Measurements from ENCODE around the gene ELFN1.
"Not testable (repeated sequence)": the region's sequence is repeated elsewhere in the genome, so short reads cannot be mapped to it uniquely, and the experiment has no call there.

ELFN1 gene

GRCh38 chr7:1708596-1709251 is 38.6 kb downstream of the ELFN1 start:
- no peak for DNase-seq (ENCODE audit: low read depth in 2 of 2)

- no peak for DNase-seq (ENCODE audit: low read depth in 2 of 2)
These were observed 39.2 kb downstream of the ELFN1 start for GRCh38 chr7:1709281-1709680.

DNA sequence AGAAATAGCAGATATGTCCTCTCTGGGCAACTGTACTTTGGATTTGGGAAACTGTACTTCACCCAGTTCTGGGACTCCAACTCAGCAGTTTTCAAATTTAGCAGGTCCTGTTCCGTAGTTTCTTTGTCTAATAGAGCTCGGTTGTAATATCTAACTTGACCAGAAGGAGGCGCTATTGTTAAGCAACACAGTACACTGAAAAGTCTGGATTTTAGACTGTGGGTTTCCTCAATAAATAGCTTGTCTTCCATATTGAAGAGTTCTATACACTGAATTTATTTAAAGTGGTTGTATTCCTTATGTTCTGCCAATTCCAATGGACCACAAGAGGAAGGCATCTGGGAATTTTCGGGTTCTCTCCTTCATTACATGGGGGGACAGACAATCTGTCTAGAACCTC is 39.8 kb downstream of the ELFN1 start:
- no peak for DNase-seq (ENCODE audit: low read depth in 2 of 2)

DNA sequence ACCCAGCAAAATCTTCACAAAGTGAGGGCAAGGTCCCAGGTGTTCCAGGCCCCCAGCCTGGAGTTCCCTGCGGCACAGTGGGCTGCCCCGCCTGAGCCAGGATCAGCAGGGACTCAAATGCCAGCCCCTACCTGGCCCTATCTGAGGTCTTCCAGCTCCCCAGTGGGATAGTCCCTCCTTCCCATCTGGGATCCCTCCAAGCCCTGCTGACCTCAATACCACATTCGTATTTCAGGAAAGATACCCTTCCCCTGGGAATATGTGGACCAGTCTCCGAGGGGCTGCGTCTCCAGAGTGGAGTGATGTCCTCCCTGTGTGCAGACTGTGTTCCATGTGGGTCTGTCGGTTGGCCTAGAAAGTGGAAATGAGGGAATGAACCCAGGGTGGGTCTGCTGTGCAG is 40.9 kb downstream of the ELFN1 start:
- no peak for DNase-seq (ENCODE audit: low read depth in 2 of 2)

- DNase-seq (ENCODE audit: low read depth in 2 of 2) = no peak
These were observed 42.9 kb downstream of the ELFN1 start for GRCh38 chr7:1712907-1713501.

DNA sequence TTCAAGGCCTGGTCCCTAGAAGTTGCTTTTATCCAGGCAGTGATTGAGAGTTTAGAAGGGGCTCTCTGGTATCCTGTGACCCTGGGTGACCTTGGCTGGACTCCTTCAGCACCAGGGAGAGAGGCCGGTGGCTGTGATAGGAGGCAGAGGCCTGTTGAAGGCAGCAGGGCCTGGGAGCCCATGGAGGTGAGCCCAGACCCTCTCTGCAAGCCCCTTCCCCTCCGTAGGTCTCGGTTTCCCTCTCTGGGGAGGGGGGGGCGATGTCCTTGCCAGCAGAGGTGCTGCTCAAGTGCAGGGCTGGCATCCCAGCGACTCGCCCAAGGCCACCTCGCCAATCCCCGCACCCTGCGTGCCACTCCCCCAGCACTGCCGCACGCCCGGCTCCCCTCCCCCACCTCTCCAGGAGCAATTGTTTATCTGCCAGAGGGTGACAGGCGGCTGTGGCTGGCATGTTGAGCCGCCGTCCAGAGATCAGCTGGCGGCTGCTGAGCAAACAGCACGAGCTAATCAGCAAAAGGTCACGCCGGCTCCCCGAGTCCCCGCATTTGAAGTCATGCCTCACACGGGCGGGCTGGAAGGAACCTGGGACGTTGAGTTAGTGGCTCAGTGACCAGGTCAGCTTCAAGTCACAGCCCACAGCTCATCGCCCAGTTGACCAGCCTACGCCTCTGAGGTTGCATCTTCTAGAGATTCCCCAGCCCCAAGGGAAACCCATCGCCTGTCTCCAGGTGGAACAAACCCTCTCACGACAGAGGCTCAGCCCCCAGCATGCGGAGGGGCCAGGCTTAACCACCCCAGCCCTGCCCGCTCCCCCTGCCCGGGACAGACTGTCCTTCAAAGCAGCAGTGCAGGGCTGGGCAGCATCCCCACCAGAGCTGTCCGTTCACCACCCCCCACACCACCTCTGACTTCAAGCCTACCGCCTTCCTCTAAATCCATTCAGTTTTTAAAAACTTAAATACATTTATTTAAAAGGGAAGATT is 43.7 kb downstream of the ELFN1 start:
- no peak for DNase-seq (ENCODE audit: low read depth in 2 of 2)

DNA sequence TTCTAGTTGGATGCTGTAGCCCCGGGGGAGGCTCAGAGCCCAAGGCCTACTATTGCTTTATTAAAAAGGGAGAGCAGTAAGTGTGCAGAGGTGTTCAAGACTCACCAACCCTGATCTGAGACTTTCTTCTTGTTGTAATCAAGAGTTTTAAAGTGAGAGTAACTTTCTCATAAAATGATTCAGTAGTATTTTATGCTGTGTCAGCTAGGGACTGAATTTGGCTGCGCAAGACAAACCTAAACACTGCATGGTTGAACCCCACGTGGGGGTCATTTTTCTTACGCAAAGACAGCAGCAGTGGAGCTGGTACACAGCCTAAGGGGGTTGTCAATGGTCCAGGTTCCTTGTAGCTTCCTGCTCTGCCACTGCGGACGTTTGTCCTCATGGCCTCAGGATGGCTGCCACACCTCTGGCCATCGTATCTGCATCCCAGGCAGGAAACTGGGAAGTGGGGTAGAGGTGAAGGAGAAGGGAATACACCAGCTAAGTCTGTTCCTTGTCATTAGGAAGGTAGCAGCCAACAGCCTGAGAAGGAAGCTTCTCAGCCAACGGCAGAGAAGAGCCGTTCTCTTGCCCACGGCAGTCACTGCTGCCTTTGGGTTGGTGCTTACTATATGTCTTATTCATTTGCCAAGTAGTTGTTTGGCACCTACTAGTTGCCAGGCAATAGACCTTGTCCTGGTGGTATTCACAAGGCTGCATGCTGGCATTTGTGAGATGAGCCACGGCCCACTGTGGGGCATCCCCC is 44.7 kb downstream of the ELFN1 start:
- DNase-seq (ENCODE audit: low read depth in 2 of 2) = no peak

DNA sequence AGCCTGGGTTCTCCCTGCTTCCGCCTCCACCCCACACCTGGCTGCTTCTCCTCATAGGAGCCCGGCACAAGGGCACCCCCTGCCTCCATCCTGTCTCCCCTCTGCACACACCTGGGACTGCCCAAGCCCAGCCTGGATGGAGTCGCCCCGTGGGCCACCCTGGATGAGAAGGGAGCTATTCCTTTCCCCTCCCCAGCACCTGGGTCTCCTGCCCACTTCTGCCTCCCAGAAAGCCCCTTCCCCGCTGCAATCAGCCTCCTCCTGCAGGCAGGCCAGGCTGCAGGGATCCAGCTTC is 45.2 kb downstream of the ELFN1 start:
- no peak for DNase-seq (ENCODE audit: low read depth in 2 of 2)

DNA sequence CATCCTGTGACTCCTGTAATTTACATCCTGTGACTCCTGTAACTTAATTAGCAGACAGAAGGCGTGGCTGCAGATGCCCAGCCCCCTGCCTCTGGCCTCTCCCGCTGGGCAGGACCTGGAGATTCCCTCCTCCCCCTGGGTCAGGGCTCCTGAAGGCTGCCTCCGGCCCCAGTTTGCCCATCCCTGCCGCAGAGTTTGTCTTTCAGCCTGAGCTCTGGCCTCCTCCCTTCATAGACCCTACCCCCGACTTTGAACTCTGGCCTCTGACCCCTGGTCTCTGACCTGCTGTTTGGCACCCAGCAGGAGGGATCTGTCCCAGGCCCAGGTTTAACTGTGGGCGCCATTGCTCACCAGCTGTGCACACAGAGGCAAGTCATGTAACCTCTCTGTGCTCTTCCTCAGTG is 45.6 kb downstream of the ELFN1 start:
- no peak for DNase-seq (ENCODE audit: low read depth in 2 of 2)

DNA sequence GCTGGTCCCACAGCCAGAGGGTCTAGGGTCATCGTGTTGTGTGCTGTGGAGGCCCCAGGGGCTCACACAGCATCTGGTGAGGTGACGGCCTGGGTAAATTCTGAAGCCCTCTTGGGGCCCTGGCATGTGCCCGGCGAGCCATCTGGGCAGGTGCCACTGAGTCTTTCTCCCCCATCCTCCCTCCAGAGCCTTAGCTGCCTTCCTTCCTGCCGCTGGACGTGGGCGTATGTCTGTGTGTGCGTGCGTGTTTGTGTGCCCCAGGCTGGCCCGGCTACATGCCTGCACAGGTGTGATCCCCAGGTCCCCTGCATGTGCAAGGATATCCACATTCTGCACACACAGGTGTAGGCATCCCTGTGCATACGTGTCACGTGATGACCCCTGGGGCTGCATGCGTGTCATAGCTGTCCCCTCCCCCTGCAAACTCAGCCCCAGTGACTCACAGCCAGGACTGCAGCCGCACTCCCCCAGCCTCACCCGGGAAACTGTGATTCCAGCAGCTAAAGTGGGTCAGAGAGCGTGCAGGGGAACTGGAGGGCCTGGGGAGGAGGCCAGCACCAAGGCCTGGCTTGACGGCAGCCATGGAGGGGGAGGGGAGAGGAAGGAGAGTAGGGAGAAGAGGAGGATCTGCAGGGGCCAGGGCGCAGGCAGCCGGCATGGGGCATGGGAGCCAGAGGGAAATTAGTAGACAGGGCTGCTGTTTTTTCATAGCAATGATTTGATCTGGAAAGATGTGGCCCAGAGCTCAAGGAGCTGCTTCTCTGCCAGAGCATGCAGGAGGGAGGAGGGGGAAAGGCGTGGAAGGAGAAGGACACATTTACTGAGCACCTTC is 46.4 kb downstream of the ELFN1 start:
- no peak for DNase-seq (ENCODE audit: low read depth in 2 of 2)

DNA sequence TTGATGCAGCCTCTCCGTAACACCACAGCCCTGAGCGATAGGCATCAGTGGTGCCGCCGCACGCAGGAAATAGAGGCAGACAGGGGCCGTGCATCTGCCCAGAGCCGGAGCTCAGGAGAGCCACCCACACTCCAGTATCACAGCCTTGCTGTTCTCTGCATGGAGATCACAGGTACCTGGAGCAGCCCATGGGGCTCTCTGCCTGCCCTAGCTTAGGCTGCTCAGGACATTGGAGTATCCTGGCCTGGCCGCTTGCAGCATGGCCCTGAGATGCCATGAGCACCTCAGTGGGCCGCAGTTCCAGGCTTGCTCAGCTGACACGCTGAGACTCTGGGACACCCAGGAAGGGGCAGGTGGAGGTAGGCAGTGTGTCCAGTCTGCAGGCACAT is 47.0 kb downstream of the ELFN1 start:
- no peak for DNase-seq (ENCODE audit: low read depth in 2 of 2)

- DNase-seq (ENCODE audit: low read depth in 2 of 2) = no peak
These were observed 48.0 kb downstream of the ELFN1 start for GRCh38 chr7:1717903-1718676.

GRCh38 chr7:1718850-1719249 is 48.8 kb downstream of the ELFN1 start:
- not testable (repeated sequence) for DNase-seq (ENCODE audit: low read depth in 2 of 2)

- DNase-seq (ENCODE audit: low read depth in 2 of 2) = not testable (repeated sequence)
These were observed 49.2 kb downstream of the ELFN1 start for GRCh38 chr7:1719256-1719655.

DNA sequence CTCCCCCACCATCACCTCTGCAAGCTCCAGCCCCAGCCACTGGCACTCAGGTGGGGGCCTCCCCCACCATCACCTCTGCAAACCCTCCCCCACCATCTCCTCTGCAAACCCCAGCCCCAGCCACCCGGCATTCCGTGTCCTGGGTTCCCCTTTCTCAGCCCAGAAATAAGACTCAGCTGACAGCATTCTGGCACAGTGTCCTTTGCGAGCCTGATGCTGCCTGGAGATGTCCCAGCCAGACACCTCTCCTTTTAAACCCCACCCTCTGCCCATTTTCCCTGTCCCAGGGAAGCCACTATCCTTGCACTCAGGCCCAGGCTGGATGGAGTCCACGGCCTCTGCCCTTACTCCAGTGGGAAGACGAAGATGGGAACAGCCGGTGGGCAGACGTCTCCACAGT is 49.8 kb downstream of the ELFN1 start:
- no peak for DNase-seq (ENCODE audit: low read depth in 2 of 2)

DNA sequence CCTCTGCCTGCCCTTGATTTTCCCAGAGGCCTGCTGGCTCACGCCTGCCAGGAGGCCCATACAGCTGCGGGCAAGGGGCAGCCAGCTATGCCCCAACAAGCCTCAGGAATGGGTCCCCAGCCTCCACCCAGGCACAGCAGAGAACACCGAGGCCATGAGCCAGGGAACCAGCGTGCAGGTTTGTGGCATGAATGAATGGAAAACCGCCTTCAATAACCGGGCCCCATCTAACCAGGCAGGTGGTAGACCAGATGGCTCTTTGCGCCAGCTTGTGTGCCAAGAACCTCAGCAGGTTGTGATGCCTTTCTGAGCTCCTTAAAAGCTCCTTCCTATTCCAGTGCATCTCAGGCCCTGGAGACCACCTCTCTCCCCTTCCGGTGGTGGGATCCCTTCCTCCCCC is 50.2 kb downstream of the ELFN1 start:
- no peak for DNase-seq (ENCODE audit: low read depth in 2 of 2)

DNA sequence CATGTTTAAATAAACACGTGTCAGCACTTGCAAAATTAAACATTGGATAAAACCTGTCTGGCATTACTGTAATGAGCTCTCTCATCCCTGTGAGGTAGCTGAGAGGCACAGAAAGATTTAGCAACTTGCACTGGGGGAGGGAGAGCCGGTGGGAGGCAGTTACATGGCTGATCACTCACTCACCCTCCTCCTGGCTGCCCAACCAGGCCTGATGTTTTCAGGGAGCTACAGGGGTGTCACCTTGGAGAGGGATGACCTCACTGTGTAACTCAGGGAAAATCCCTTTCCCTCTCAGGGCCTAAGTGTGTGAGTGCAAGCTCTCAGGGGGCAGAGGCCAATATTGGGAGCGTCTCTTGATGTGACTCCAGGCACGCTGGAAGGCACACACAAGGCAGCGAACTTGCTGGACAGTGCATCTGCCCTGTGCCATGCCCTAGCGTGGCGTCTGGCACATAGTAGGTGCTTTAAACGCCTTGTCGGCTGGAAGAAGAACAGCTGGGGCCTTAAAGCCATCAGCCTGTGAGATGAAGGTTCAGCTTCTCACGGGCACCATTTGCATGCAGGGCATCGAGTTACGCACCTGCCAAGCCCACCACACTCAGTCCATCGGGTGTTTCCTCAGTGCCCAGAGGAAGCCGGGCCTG is 51.1 kb downstream of the ELFN1 start:
- no peak for DNase-seq (ENCODE audit: low read depth in 2 of 2)

GRCh38 chr7:1723254-1723653 is 53.2 kb downstream of the ELFN1 start:
- no peak for DNase-seq (ENCODE audit: low read depth in 2 of 2)

- DNase-seq (ENCODE audit: low read depth in 2 of 2) = no peak
These were observed 54.2 kb downstream of the ELFN1 start for GRCh38 chr7:1724118-1724910.
